SK-N-MC (cell line): ENCODE measurements around the gene CEMIP.

ENCODE experiments used
- EZH2 ChIP-seq: fragments of 200-600 bp; sonication (generic); IDR thresholded peaks from one replicate; pipeline ENCODE4 v1.6.1; 2017; ENCODE audit warnings: antibody characterized with exemption
- POLR2AphosphoS5 ChIP-seq: IDR thresholded peaks from 2 replicates; pipeline ENCODE4 v1.6.1; 2012; ENCODE audit warnings: mild to moderate bottlenecking, low read depth, low read length, borderline replicate concordance

- TF ChIP-seq EZH2 (no peak), POLR2AphosphoS5 (no peak)
Measured at GRCh38 chr15:80957976-80958375, 178.8 kb downstream of the CEMIP start.
